Parathyroid adenoma (tissue), 2 donors: ENCODE results near the gene ACCSL.

ENCODE experiments used
- H2AFZ ChIP-seq: fragments of 300-600 bp; sonication (generic); one replicate; pipeline ENCODE4 v1.7.0; 2017; ENCODE audit warnings: antibody characterized with exemption, mild to moderate bottlenecking
- H3K27ac ChIP-seq: fragments of 300-600 bp; sonication (generic); one replicate; pipeline ENCODE4 v1.7.0; 2017
- H3K27me3 ChIP-seq: fragments of 300-600 bp; sonication (generic); one replicate; pipeline ENCODE4 v1.7.0; 2017; ENCODE audit warnings: low read length; ENCODE audit not compliant: control insufficient read depth, insufficient read depth
- H3K36me3 ChIP-seq: fragments of 300-600 bp; sonication (generic); one replicate; pipeline ENCODE4 v1.7.0; 2017; ENCODE audit warnings: low read length; ENCODE audit not compliant: control insufficient read depth, insufficient read depth
- H3K4me1 ChIP-seq: fragments of 300-600 bp; sonication (generic); one replicate; pipeline ENCODE4 v1.7.0; 2017; ENCODE audit warnings: control low read depth
- H3K4me2 ChIP-seq: fragments of 300-600 bp; sonication (generic); one replicate; pipeline ENCODE4 v1.7.0; 2017; ENCODE audit warnings: low read length
- H3K4me3 ChIP-seq: fragments of 300-600 bp; sonication (generic); one replicate; pipeline ENCODE4 v1.7.0; 2017; ENCODE audit warnings: low read depth, low read length
- H3K79me2 ChIP-seq: fragments of 300-600 bp; sonication (generic); one replicate; pipeline ENCODE4 v1.7.0; 2017; ENCODE audit warnings: control low read depth
- H3K9ac ChIP-seq: fragments of 300-600 bp; sonication (generic); one replicate; pipeline ENCODE4 v1.7.0; 2017; ENCODE audit warnings: mild to moderate bottlenecking
- H3K9me3 ChIP-seq: fragments of 300-600 bp; sonication (generic); one replicate; pipeline ENCODE4 v1.7.0; 2017; ENCODE audit warnings: low read length; ENCODE audit not compliant: control insufficient read depth
- CTCF ChIP-seq: fragments of 300-600 bp; sonication (generic); IDR thresholded peaks from one replicate; pipeline ENCODE4 v1.7.0; 2017; ENCODE audit warnings: antibody characterized with exemption, mild to moderate bottlenecking
- donor health status: primary hyperparathyroidism.

Gene ACCSL

GRCh38 chr11:44011797-44012196, 36.0 kb upstream of the ACCSL start:
- Histone ChIP-seq H3K27ac (no peak overlapping the region), H3K27me3 (no peaks in the 10 kb centered on the region), H3K79me2 (no peaks in the 10 kb centered on the region), H3K4me3 (no peak overlapping the region), H3K4me2 (no peak overlapping the region), H3K9ac (no peak overlapping the region), H3K9me3 (no peaks in the 10 kb centered on the region), H2AFZ (no peak overlapping the region), H3K4me1 (no peaks in the 10 kb centered on the region), H3K36me3 (no peaks in the 10 kb centered on the region)
- TF ChIP-seq CTCF, result no peak

- Histone ChIP-seq H3K9ac (no peak overlapping the region), H3K27me3 (no peaks in the 10 kb centered on the region), H3K79me2 (no peaks in the 10 kb centered on the region), H3K4me1 (no peaks in the 10 kb centered on the region), H3K4me2 (no peak overlapping the region), H2AFZ (no peak overlapping the region), H3K4me3 (no peak overlapping the region), H3K27ac (no peak overlapping the region), H3K9me3 (no peaks in the 10 kb centered on the region), H3K36me3 (no peaks in the 10 kb centered on the region)
- no peak for TF ChIP-seq CTCF
Measured at GRCh38 chr11:44014968-44015623, 32.7 kb upstream of the ACCSL start.

- no peak overlapping the region for H3K9ac ChIP-seq
- no peak overlapping the region for H2AFZ ChIP-seq
- no peaks in the 10 kb centered on the region for H3K36me3 ChIP-seq
- TF ChIP-seq CTCF, result no peak
- no peak overlapping the region for H3K27ac ChIP-seq
- no peaks in the 10 kb centered on the region for H3K27me3 ChIP-seq
- H3K79me2 ChIP-seq, result no peaks in the 10 kb centered on the region
- H3K4me1 ChIP-seq, result no peaks in the 10 kb centered on the region
- no peak overlapping the region for H3K4me3 ChIP-seq
- H3K4me2 ChIP-seq, result no peak overlapping the region
- no peaks in the 10 kb centered on the region for H3K9me3 ChIP-seq
Measured at GRCh38 chr11:44015624-44016007, 32.2 kb upstream of the ACCSL start.

- Histone ChIP-seq H3K4me1 (no peaks in the 10 kb centered on the region), H3K9me3 (no peaks in the 10 kb centered on the region), H3K36me3 (no peaks in the 10 kb centered on the region), H2AFZ (no peak overlapping the region), H3K79me2 (no peaks in the 10 kb centered on the region), H3K27ac (no peak overlapping the region), H3K4me2 (no peak overlapping the region), H3K4me3 (no peak overlapping the region), H3K27me3 (no peaks in the 10 kb centered on the region), H3K9ac (no peak overlapping the region)
- no peak for TF ChIP-seq CTCF
Measured at GRCh38 chr11:44016131-44016530, 31.6 kb upstream of the ACCSL start.
